PFSK-1 (cell line): Measurements from ENCODE around the gene CYB5B.

ENCODE experiments used
- POLR2AphosphoS5 ChIP-seq: IDR thresholded peaks from 2 replicates; pipeline ENCODE4 v1.6.1; 2012; ENCODE audit warnings: low read depth, mild to moderate bottlenecking, control low read depth, low read length, moderate library complexity
- SIN3A ChIP-seq: IDR thresholded peaks from 2 replicates; pipeline ENCODE4 v1.6.1; 2012; ENCODE audit warnings: mild to moderate bottlenecking, low read length, moderate library complexity, borderline replicate concordance; ENCODE audit not compliant: insufficient read depth

GRCh38 chr16:69407702-69408323 is 16.6 kb upstream of the CYB5B start:
- TF ChIP-seq POLR2AphosphoS5, result no peak
- TF ChIP-seq SIN3A, result no peak
